GM13976 (cell line): ENCODE measurements around the gene DIP2A.
A peak's percentile ranks its signal among the peaks of the same experiment; 100 is the strongest.

Experiments
- DNase-seq: peaks from one replicate; pipeline ENCODE4 v3.0.0; 2012; ENCODE audit warnings: low spot score
- CTCF ChIP-seq: IDR thresholded peaks from 2 replicates; pipeline ENCODE4 v1.5.1; 2012; ENCODE audit warnings: borderline replicate concordance, mild to moderate bottlenecking; ENCODE audit not compliant: insufficient read depth; ENCODE audit errors: extremely low read depth, missing control alignments, control extremely low read depth
- in situ Hi-C: fragments of 300-500 bp; cut with MboI; formaldehyde crosslinking; loops from one replicate; pipeline ENCODE4 v1.12.0; 2022; ENCODE audit warnings: low sequenced_read_pairs, mixed read lengths, inconsistent platforms; ENCODE audit not compliant: unreplicated experiment

Gene DIP2A

DNA sequence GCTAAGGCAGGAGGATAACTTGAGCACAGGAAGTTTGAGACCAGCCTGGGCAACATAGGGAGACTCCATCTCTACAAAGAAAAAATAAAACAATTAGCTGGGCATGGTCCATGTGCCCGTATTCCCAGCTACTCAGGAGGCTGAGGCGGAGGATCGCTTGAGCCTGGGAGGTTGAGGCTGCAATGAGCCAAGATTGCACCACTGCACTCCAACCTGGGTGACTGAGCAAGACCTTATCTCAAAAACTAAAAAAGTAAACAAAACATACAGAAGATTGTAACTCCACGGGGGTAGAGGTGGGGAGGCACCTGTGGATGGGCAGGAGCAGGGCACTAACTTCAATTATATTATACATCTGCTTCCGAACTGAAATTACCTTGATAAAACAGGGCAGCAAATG is 141.6 kb downstream of the DIP2A start:
- DNase-seq: no peak
- in situ Hi-C loops: no loop called here

GRCh38 chr21:46600978-46601377 is 142.3 kb downstream of the DIP2A start:
- DNase-seq: peak; percentile 3

More for the DNA sequence above, 141.6 kb downstream of the DIP2A start:
- no peak for TF ChIP-seq CTCF

DNA sequence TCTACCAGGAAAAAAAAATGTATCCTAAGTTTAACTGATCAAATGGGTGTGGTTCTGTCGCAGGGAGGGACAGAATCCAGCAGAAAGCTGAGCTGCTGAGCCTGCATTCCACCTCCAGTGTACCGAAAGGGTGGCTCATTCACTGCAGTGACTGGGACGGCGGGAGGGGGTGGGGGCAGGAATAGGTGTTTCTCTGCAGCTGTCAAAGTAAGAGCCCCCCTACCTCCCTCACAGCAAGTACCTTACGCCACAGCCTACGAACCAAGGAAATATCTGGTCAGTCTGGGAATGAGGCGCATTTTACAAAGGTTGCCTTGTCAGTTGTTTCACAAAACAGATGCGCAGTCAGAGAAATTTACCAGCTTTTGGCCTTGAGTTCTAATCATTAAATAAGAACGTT is 144.5 kb downstream of the DIP2A start:
- DNase-seq: peak; percentile 5
- in situ Hi-C loops: no loop called here
- no peak for TF ChIP-seq CTCF

More at GRCh38 chr21:46600978-46601377, 142.3 kb downstream of the DIP2A start:
- in situ Hi-C loops: no loop called here
- no peak for TF ChIP-seq CTCF

DNA sequence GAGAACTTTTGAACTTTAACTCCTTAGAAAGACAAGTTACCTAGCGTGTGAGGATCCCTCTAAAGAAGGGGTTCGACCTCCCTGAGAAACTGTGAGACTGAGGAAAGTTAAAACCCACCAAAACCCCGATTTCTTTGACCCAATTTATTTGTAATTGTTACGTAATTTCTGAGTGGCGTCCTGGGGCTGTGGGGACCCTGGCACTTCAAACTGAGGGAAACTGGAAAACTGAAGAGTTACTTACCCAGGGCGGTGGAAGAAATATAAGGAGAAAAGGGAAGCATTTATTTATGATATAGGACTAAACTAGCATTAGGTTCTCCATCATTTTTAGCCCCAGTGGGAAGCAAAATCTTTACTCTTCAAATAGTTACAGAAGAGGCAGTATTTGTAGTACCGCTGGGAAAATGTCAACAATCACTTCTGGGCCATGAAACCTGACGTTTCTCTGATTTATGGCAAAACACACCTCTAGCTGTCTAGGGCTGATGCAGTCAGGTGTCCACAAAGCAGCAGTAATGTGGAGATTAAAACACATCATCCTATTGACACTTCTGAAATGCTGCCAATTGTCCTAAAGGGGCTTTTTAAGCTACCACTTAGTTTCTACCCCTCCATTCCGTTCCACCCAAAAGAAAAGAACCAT is 145.8 kb downstream of the DIP2A start:
- no peak for DNase-seq
- in situ Hi-C loops: no loop called here
- TF ChIP-seq CTCF: no peak

DNA sequence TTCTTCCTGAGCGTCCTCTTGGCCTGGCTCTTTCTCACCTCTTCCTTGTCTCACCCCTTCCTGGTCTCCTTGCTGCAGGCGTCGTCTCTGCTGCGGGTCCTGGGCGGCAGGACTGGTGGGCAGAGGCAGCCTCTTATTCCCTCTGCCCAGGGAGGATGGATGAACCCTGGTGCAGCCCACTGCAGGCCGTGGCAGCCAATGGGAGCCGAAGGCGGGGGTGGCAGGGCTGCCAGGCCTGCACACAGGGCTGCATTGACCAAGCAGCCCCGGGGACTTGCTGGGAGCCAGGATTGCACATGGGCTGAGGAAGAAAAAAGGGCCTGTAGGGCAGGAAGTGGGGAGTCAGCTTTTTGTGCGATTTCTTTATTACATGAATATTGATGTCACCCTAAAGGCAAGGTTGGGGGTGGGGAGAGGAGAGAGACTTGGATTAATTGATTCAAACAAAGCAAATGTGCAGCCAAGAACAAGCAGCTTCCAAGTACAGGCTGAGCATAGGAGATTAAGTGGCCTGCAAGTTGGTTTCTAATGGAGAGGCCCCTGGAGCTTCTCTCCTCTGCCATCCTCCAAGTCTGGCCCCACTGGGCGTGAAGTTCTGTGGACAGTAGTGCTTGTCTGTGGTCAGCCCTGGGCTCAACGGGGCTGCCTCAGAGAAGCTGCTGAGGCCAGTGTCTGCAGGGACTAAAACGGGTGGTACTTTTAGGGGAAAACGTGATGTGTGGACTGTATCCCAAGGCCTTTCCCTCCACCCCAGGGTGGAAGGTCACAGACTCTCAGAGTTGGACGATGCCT is 146.5 kb downstream of the DIP2A start, which contains the start of gene S100B:
Gene S100B (minus strand): TSS at position 108 of the 792 bp plus-strand sequence. CDS start 2,667 bp downstream, outside the sequence.
- in situ Hi-C loops: no loop called here
- DNase-seq: peak; percentile 15
- TF ChIP-seq CTCF: no peak

- peak; percentile 71 for DNase-seq
- in situ Hi-C loops: no loop called here
- no peak for TF ChIP-seq CTCF
Measured at GRCh38 chr21:46605767-46606426, 147.2 kb downstream of the DIP2A start.
